ENCODE results near the gene PTPRC.

The PTPRC gene, protein sequence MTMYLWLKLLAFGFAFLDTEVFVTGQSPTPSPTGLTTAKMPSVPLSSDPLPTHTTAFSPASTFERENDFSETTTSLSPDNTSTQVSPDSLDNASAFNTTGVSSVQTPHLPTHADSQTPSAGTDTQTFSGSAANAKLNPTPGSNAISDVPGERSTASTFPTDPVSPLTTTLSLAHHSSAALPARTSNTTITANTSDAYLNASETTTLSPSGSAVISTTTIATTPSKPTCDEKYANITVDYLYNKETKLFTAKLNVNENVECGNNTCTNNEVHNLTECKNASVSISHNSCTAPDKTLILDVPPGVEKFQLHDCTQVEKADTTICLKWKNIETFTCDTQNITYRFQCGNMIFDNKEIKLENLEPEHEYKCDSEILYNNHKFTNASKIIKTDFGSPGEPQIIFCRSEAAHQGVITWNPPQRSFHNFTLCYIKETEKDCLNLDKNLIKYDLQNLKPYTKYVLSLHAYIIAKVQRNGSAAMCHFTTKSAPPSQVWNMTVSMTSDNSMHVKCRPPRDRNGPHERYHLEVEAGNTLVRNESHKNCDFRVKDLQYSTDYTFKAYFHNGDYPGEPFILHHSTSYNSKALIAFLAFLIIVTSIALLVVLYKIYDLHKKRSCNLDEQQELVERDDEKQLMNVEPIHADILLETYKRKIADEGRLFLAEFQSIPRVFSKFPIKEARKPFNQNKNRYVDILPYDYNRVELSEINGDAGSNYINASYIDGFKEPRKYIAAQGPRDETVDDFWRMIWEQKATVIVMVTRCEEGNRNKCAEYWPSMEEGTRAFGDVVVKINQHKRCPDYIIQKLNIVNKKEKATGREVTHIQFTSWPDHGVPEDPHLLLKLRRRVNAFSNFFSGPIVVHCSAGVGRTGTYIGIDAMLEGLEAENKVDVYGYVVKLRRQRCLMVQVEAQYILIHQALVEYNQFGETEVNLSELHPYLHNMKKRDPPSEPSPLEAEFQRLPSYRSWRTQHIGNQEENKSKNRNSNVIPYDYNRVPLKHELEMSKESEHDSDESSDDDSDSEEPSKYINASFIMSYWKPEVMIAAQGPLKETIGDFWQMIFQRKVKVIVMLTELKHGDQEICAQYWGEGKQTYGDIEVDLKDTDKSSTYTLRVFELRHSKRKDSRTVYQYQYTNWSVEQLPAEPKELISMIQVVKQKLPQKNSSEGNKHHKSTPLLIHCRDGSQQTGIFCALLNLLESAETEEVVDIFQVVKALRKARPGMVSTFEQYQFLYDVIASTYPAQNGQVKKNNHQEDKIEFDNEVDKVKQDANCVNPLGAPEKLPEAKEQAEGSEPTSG (N-terminal part only)

DNA sequence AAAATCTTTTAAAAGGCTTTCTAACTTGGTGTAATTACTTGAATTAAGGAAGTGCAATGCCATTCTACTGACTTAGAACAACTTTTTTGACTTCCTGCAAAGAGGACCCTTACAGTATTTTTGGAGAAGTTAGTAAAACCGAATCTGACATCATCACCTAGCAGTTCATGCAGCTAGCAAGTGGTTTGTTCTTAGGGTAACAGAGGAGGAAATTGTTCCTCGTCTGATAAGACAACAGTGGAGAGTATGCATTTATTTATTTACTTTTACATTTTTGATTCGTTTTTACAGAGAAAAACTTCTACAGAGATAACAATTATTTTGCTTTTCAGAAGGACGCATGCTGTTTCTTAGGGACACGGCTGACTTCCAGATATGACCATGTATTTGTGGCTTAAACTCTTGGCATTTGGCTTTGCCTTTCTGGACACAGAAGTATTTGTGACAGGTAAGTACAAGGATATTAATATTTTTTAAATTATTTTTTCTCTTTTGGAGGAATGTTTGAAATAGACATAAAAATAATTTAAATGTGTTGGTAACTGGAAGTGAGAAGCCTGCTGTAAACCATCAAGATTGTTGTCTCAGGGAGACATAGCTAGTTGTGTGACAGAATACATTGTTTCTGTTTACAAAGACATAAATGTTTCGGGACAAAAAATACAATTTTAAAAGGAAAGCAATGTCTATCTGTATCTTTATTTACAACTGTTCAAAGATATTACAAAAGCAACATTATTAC, at the start of gene PTPRC:
Gene PTPRC (plus strand): TSS at position 147 of the 742 bp plus-strand sequence. CDS start 229 bp downstream, at position 376.
- peak within 1 kb of the TSS; percentile 40 for H3K4me3 ChIP-seq
- no peak for DNase-seq (ENCODE audit: low spot score)
- peak within 1 kb of the TSS in 1 of 2 donors; percentile 13 for H3K27ac ChIP-seq
- TF ChIP-seq, protein P1, sequence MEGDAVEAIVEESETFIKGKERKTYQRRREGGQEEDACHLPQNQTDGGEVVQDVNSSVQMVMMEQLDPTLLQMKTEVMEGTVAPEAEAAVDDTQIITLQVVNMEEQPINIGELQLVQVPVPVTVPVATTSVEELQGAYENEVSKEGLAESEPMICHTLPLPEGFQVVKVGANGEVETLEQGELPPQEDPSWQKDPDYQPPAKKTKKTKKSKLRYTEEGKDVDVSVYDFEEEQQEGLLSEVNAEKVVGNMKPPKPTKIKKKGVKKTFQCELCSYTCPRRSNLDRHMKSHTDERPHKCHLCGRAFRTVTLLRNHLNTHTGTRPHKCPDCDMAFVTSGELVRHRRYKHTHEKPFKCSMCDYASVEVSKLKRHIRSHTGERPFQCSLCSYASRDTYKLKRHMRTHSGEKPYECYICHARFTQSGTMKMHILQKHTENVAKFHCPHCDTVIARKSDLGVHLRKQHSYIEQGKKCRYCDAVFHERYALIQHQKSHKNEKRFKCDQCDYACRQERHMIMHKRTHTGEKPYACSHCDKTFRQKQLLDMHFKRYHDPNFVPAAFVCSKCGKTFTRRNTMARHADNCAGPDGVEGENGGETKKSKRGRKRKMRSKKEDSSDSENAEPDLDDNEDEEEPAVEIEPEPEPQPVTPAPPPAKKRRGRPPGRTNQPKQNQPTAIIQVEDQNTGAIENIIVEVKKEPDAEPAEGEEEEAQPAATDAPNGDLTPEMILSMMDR (IDR thresholded peaks at IDR 0.05), result no peak

GRCh38 chr1:198590454-198590853, 48.4 kb upstream of the PTPRC start:
- DNase-seq (ENCODE audit: low spot score), result no peak
- H3K27ac ChIP-seq, result no peak overlapping the region
- H3K4me3 ChIP-seq, result no peak overlapping the region
- TF ChIP-seq, protein P1 (IDR thresholded peaks at IDR 0.05), result no peak

DNA sequence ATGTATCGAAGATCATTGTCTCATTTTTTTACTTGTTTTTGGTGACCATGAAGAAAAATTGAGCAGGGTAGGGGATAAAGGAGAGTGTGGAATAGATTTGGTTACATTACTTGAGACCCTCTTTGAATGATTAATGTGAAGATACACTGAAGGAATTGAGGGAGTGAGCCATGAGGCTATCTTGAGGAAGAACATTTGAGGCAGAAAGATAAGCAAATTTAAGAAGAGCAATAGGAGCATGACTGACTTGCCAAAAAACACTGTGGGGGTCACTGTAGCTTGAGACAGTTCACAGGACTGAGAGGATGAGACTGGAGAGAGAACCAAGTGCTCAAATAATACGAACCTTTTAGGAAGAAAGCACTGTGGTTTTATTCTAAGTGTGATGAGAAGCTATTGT, 43.1 kb upstream of the PTPRC start:
- DNase-seq (ENCODE audit: low spot score), result no peak
- TF ChIP-seq, protein P1 (IDR thresholded peaks at IDR 0.05), result no peak
- Histone ChIP-seq H3K4me3 (no peak overlapping the region), H3K27ac (no peak overlapping the region)

DNA sequence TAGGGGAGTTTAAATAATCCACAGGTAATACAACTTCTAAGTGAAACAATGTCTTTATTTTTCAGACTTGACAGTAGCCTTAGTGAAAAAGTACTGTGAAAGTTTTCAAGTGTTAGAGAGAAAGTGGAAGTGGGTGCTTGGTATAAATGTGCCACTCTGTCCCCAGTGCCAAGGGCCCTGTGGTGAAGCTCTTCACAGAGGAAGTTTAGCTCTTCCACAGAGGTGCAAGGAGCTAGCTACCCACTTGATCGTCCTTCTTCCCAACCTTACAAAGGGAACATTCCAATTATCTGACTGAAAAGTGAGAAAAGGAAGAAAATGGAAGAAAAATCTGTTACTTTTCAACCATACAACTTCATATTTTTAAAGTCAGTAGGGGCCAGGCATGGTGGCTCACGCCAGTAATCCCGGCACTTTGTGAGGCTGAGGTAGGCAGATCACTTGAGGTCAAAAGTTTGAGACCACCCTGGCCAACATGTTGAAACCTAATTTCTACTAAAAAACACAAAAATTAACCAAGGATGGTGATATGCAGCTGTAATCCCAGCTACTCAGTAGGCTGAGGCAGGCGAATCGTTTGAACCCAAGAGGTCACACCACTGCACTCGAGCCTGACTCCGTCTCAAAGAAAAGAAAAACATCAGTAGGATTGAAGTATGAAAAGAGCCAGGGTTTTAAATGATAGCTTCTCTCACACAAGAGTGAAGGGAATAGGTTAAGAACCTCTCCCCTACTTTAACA, 41.0 kb upstream of the PTPRC start:
- Histone ChIP-seq H3K4me3 (no peak overlapping the region), H3K27ac (no peak overlapping the region)
- TF ChIP-seq, protein P1 (IDR thresholded peaks at IDR 0.05), result no peak
- DNase-seq (ENCODE audit: low spot score), result no peak

- DNase-seq (ENCODE audit: low spot score), result no peak
- TF ChIP-seq, protein P1 (IDR thresholded peaks at IDR 0.05), result no peak
- Histone ChIP-seq H3K4me3 (no peak overlapping the region), H3K27ac (no peak overlapping the region)
Observed at GRCh38 chr1:198598796-198599321, 40.0 kb upstream of the PTPRC start.
